NB4 (cell line): ENCODE results near the gene PRKD2.
A peak's percentile ranks its signal among the peaks of the same experiment; 100 is the strongest.

Experiments
- DNase-seq: peaks from one replicate; pipeline ENCODE4 v3.0.0; 2010; ENCODE audit warnings: low read depth
- H3K4me3 ChIP-seq: one replicate; pipeline ENCODE4 v1.5.1; 2011; ENCODE audit warnings: mild to moderate bottlenecking, low read depth, low read length, moderate library complexity
- CTCF ChIP-seq: IDR thresholded peaks from one replicate; pipeline ENCODE4 v1.5.1; 2012; ENCODE audit warnings: low read depth, low read length
- MAX ChIP-seq: IDR thresholded peaks from 2 replicates; pipeline ENCODE4 v1.6.1; 2011; ENCODE audit warnings: low read depth, low read length
- MYC ChIP-seq: IDR thresholded peaks from 2 replicates; pipeline ENCODE4 v1.6.1; 2011; ENCODE audit warnings: low read depth, low read length
- POLR2A ChIP-seq: IDR thresholded peaks from 2 replicates; pipeline ENCODE4 v1.6.1; 2011; ENCODE audit warnings: mild to moderate bottlenecking; ENCODE audit not compliant: insufficient read length; ENCODE audit errors: extremely low read depth

PRKD2 gene

GRCh38 chr19:46717716-46718143 is 816 bp upstream of the PRKD2 start:
- H3K4me3 ChIP-seq = peak overlapping the region; percentile 91
- TF ChIP-seq MAX = peak; percentile 86
- TF ChIP-seq POLR2A = no peak
- 0 out of 2 replicates have a peak, but pooled peaks have one; percentile 37 for TF ChIP-seq MYC
- TF ChIP-seq CTCF = no peak
- peak; percentile 76 for DNase-seq

- no peak for DNase-seq
- TF ChIP-seq POLR2A (no peak), MYC (no peak), CTCF (no peak), MAX (no peak)
- peak overlapping the region; percentile 91 for H3K4me3 ChIP-seq
These were observed 261 bp downstream of the PRKD2 start for GRCh38 chr19:46716672-46717033.

GRCh38 chr19:46715975-46716671 is 791 bp downstream of the PRKD2 start:
- H3K4me3 ChIP-seq = peak overlapping the region; percentile 91
- peak; percentile 58 for DNase-seq
- TF ChIP-seq MYC (no peak), MAX (no peak), CTCF (peak; percentile 45)

GRCh38 chr19:46715620-46715974 is 1.3 kb downstream of the PRKD2 start:
- no peak for TF ChIP-seq CTCF
- no peak for TF ChIP-seq MYC
- no peak for TF ChIP-seq MAX
- no peak for TF ChIP-seq POLR2A
- H3K4me3 ChIP-seq = peak overlapping the region; percentile 91
- DNase-seq = no peak

- no peak for DNase-seq
- H3K4me3 ChIP-seq = peak overlapping the region; percentile 91
These were observed 2.3 kb downstream of the PRKD2 start for GRCh38 chr19:46714444-46715106.

More at GRCh38 chr19:46714444-46715106, 2.3 kb downstream of the PRKD2 start:
- TF ChIP-seq CTCF = no peak
